NCI-H510A (cell line): ENCODE data around the gene PHYH.
"Not testable (repeated sequence)": the region's sequence is repeated elsewhere in the genome, so short reads cannot be mapped to it uniquely, and the experiment has no call there.

Experiments used
- DNase-seq: peaks from one replicate; lab custom pipeline; 2025; lab: John Stamatoyannopoulos, UW

PHYH gene

GRCh38 chr10:13271552-13272163, 28.2 kb downstream of the PHYH start:
- DNase-seq: no peak

GRCh38 chr10:13270877-13271551, 28.9 kb downstream of the PHYH start:
- no peak for DNase-seq

DNA sequence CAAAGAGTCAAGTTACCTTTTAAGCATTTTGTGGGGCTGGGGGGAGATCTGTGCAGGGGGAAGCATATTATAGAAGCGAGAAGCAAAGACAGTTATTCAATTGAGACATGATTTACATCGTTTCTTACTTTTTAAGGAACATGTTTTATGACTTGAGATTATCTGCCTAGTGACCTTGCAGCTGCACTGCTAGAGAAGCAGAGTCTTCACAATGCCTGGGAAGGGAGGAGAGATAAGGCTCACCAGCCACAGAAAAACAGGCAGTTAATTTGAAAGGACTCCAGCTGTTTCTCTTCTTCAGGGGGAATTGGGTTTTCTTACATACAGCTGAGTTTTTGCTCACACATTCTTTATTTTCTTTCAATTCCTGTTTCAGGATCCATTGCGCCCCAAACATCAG, 31.0 kb downstream of the PHYH start:
- no peak for DNase-seq

DNA sequence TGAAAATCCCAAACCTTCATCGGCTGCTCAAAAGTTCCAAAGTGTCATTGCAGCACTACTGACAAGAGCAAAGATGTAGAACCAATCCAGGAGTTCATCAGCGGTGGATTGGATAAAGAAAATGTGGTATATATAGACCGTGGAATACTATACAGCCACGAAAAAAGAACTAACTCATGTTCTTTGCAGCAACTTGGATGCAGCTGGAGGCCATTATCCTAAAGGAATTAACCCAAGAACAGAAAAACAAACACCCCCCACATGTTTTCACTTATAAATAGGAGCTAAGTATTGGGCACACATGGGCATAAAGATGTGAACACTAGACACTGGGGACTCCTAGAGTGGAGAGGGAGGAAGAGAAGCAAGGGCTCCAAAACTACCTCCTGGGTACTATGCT, 31.6 kb downstream of the PHYH start:
- no peak for DNase-seq

- DNase-seq: no peak
Observed at GRCh38 chr10:13263591-13263990, 36.3 kb downstream of the PHYH start.

DNA sequence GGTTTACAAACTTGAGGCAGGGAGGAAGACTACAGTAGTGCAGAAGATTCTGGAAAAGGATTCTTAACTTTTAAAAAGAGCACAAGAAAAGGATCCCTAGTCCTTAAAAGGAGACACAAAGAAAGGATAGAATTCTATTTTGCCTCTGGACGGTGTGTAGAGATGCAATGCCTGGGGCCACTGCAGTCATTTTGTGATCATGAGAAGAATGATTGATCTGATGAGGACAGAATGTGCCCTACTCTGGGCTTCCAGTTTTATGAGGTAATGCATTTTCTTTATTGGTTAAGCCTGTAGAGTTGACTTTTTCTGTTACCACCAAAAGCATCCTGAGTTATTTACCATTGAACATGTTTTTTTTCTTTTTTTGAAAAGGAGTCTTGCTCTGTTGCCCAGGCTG, 37.4 kb downstream of the PHYH start:
- DNase-seq: no peak

- DNase-seq: no peak
Observed at GRCh38 chr10:13257621-13258140, 42.2 kb downstream of the PHYH start.

GRCh38 chr10:13256627-13257026, 43.2 kb downstream of the PHYH start:
- no peak for DNase-seq

DNA sequence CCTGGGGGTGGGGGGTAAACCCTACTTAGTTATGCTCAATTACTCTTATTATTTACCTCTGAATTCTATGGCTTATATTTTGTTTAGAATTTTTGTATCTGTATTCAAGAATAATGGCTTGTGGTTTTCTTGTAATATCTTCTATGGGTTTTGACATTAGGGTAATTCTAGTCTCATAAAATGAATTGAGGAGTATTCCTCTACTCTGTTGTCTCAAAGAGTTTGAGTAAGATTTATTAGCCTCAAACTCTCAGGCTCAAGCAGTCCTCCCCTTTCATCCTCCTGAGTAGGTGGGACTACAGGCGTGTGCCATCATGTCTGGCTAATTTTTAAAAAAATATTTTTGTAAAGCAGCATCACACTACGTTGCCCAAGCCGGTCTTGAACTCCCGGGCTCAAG, 46.1 kb downstream of the PHYH start:
- DNase-seq: no peak

- no peak for DNase-seq
Observed at GRCh38 chr10:13247784-13248183, 52.1 kb downstream of the PHYH start.

GRCh38 chr10:13247246-13247645, 52.6 kb downstream of the PHYH start:
- no peak for DNase-seq

DNA sequence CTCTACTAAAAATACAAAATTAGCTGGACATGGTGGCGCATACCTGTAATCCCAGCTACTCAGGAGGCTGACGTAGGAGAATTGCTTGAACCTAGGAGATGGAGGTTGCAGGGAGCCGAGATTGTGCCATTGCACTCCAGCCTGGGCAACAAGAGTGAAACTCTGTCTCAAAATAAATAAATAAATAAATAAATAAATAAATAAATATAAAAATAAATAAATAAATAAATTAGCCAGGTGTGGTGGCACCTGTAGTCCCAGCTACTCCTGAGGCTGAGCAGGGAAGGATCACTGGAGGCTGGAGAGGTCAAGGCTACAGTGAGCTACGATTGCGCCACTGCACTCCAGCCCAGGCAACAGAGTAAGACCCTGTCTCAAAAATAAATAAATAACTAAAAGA, 57.6 kb downstream of the PHYH start:
- DNase-seq: not testable (repeated sequence)

- no peak for DNase-seq
Observed at GRCh38 chr10:13241613-13242012, 58.3 kb downstream of the PHYH start.

GRCh38 chr10:13239923-13240322, 59.9 kb downstream of the PHYH start:
- DNase-seq: no peak

GRCh38 chr10:13238271-13239077, 61.4 kb downstream of the PHYH start:
- DNase-seq: no peak

DNA sequence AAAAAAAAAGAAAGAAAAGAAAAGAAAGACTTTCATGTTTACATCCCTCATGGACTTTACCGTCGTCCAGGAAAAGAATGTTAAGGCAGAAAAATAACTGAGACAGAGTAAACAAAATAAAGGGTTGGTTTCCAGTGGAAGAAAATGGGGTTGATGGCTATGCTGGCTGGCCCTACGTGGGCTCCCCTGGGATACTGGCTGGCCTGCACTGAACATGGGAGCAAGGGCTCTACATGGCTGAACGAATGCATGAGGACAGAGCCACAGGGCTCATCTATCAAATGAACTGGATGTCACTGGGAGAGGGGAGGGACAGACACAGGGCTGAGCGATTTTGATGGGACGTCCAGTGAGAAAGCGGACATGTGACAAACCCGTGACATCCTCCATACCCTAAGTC, 63.2 kb downstream of the PHYH start:
- DNase-seq: no peak

GRCh38 chr10:13234736-13235135, 65.1 kb downstream of the PHYH start:
- DNase-seq: not testable (repeated sequence)

GRCh38 chr10:13234172-13234571, 65.7 kb downstream of the PHYH start, which contains the start of gene UCMA:
TSS of gene UCMA (minus strand) at chr10:13234374. CDS start at chr10:13234258, 116 bp downstream.
- no peak for DNase-seq

GRCh38 chr10:13233358-13233757, 66.5 kb downstream of the PHYH start:
- no peak for DNase-seq

DNA sequence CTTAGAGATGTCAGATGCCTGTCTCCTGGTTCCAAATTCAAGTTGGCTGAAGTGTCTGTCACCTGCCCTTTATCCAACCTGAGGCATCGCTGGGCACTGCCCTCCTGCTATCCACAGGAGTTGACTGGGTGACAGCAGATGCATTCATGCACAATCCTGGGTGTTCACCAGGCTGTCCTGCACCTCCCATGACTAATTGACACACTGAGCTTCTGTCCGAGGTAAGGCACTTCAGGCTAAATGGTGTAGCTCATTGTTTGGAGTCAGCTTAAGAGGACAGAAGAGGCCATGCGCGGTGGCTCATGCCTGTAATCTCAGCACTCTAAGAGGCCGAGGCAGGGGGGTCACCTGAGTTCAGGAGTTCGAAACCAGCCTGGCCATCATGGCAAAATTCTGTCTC, 68.1 kb downstream of the PHYH start:
- no peak for DNase-seq

- DNase-seq: no peak
Observed at GRCh38 chr10:13231190-13231589, 68.7 kb downstream of the PHYH start.
